Activated CD4-positive, alpha-beta memory T cell treated with anti-CD3 and anti-CD28 coated beads, Interleukin-2, amount 10 ng/mL, durations not matched to agents 7 days and 5 days (primary cell): ENCODE data around the gene ASTL. TPM values are rescaled to one million over a fixed set of nuclear protein-coding genes. Genes with fewer than 3 reads are reported as not detected.

Experiments
- CTCF ChIA-PET: fragments of 350-600 bp; sonication (Branson Sonifier 250); formaldehyde crosslinking; loops from one replicate; lab custom pipeline; 2021; ENCODE audit warnings: antibody characterized with exemption, inconsistent platforms; lab: Charles Lee
- POLR2A ChIA-PET: fragments of 350-600 bp; sonication (Branson Sonifier 250); formaldehyde crosslinking; loops from one replicate; lab custom pipeline; 2021; ENCODE audit warnings: antibody characterized with exemption; lab: Charles Lee
- DNase-seq: peaks from one replicate; pipeline ENCODE4 v3.0.0-alpha.2; 2020
- H3K27ac Mint-ChIP-seq: one replicate; pipeline ENCODE4 v1.8.0; 2021; ENCODE audit warnings: mild to moderate bottlenecking, mixed read lengths
- H3K27me3 Mint-ChIP-seq: one replicate; pipeline ENCODE4 v1.8.0; 2021; ENCODE audit warnings: mixed read lengths
- H3K36me3 Mint-ChIP-seq: one replicate; pipeline ENCODE4 v1.8.0; 2021; ENCODE audit warnings: low read depth, mixed read lengths
- H3K4me1 Mint-ChIP-seq: one replicate; pipeline ENCODE4 v1.8.0; 2021; ENCODE audit warnings: mixed read lengths
- H3K4me3 Mint-ChIP-seq: one replicate; pipeline ENCODE4 v1.8.0; 2021; ENCODE audit warnings: mild to moderate bottlenecking, mixed read lengths
- H3K9me3 Mint-ChIP-seq: one replicate; pipeline ENCODE4 v1.8.0; 2021; ENCODE audit warnings: mixed read lengths
- total RNA-seq, 2 experiments: library from RNA; stranded (reverse); gene quantifications; one replicate each; pipeline ENCODE4 v1.2.3, GENCODE V29; 2021

Gene ASTL
- total RNA-seq, 2 experiments from 2014 or later, result 0.25 to 0.53 TPM

DNA sequence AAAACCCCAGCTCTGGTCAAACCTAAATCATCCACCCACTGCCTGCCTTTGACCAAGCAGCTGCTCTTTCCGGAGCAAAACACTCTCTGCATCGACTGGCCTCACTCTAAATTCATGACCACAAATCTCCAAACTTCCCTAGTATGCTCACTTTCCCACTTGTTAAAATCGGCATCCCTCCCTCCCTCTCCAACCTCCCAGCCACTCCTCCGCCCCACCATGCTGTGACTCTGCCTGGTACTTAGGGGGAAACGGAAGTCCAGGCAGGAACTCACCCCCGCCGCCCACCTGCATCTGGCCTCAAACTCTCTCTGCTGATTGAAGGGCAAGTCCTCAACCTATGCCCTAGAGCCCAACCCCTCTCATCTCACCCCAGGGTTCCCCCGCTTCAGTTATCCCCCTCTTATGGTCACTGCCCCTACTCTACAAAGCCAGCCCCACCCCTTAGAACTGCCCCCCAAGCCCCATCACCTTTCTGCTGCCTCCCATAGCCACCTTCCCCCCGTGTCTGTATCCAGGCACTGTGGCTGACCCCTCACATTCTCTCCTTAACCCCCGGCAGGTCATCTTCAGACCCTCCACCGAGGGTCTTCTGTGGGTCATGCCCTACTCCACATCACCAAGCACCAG lies 18.1 kb downstream of the ASTL start:
- CTCF ChIA-PET, result interaction anchor here (1.2 kb wide), 1 partner anchor 55 kb away, joined by 3 read pairs; no protein-coding TSS in a partner anchor
- Mint-ChIP-seq H3K27me3 (peaks cover 47% of the 10 kb centered on the region), H3K27ac (no peak overlapping the region), H3K4me1 (peaks cover 8% of the 10 kb centered on the region), H3K9me3 (no peaks in the 10 kb centered on the region), H3K4me3 (no peak overlapping the region), H3K36me3 (no peaks in the 10 kb centered on the region)
- no peak for DNase-seq
- POLR2A ChIA-PET, result no interaction called here

DNA sequence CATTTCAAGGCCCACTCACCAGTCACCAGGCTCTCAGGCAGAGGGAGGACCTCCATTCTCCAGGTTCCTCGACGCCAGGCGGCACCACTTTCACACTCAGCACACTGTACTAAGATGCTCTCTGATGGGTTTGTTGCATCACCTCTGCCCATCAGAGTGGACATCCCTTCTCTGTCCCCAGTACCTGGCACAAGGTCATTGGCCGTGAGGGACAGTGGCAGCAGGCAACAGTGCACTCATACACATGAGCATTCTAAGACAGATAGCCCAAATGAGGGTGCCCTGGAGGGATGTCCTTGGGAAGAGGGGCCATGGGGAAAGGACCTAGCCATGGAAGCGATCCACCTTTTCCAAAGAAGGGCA lies 18.9 kb downstream of the ASTL start:
- Mint-ChIP-seq H3K4me3 (no peak overlapping the region), H3K9me3 (no peaks in the 10 kb centered on the region), H3K4me1 (peaks cover 8% of the 10 kb centered on the region), H3K36me3 (no peaks in the 10 kb centered on the region), H3K27me3 (peaks cover 49% of the 10 kb centered on the region), H3K27ac (no peak overlapping the region)
- ChIA-PET CTCF (interaction anchor here (1.2 to 3.1 kb wide), 3 partner anchors 55 to 108 kb away, joined by 3 to 20 read pairs (median 3); no protein-coding TSS in a partner anchor), POLR2A (no interaction called here)
- no peak for DNase-seq

DNA sequence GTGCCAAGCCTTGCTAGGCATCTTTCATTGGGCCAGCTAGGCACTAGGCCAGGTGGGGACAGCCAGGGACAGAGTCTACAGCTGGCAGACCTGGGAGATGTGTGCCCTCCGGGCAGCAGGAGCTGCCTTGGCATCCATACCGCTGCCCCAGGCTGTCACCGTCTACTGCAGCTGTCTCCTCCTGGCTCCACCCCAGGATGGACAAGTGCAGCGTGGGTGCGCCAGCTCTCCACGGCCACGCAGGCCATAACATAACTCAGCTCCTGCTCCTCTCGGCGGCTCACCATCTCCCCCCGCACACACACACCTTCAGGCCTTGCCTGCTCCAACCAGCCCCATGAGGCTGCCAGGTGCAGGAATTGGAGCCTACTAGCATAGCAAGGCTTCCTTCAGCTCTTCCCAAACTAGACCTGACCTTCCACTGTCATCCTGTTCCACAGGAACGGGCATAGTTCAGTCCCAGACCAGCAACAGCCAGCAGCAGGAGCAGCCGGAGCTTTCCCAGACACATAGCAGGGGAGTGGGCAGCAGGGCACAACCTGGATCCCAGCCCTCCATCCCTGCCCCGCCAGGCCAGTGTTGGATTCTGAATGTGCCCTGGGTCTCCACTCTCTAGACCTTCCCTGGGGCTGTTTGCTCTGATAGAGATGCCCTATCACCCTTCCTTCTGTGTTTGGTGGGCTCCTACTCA lies 19.5 kb downstream of the ASTL start:
- no peak for DNase-seq
- H3K27me3 Mint-ChIP-seq, result peaks cover 49% of the 10 kb centered on the region
- CTCF ChIA-PET, result interaction anchor here (0.8 to 3.2 kb wide), 7 partner anchors 12 to 127 kb away, joined by 3 to 31 read pairs (median 5); partner anchors contain the start of genes ANKRD36C and ASTL
- no peak overlapping the region for H3K4me3 Mint-ChIP-seq
- H3K27ac Mint-ChIP-seq, result no peak overlapping the region
- H3K9me3 Mint-ChIP-seq, result no peaks in the 10 kb centered on the region
- H3K36me3 Mint-ChIP-seq, result no peaks in the 10 kb centered on the region
- POLR2A ChIA-PET, result interaction anchor here (1.2 kb wide), 1 partner anchor 126 kb away, joined by 3 read pairs; no protein-coding TSS in a partner anchor
- peaks cover 8% of the 10 kb centered on the region for H3K4me1 Mint-ChIP-seq

DNA sequence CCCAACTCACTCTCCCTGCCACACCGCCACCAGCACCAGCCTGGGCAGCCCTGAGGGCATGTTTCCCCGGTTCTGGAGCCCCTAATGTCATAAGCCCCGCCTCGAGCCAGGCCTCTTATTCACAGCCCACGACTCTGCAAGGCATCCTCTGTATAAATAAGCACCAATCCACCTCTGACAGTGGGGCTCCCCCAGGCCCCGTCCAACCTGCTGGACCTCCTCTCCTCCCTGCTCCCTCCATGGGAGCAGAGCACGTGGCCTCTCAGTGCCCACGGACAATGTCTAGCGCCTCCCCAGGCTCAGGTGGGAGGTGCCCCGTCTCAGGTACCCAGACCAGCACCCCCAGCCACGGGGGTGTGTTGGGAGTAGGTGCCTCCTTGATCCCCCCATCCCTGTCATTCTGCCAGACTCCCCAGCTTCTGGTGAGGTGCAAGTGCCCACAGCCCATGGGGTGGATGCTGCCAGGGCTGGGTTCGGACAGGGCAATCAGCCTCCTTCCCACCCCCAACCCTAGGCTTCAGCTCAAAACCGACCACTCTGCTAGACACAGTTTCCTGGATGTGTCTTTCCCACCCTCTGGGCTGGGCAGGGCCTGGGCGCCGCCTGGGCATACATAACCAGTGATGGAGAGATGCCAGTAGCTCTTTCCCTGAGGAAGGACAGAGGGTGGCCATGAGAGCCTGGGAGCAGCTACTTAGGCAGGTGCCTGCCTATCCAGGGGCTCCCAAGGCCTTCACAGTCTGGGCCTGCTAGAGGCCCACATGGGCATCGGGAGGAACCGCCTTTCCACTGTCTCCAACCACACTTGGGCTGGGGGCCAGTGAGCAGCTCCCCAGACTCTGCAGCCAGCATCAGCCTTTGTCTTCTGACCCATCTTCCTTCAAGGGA lies 20.4 kb downstream of the ASTL start:
- no peak for DNase-seq
- ChIA-PET CTCF (interaction anchor here (0.8 to 3.2 kb wide), 11 partner anchors 9 to 126 kb away, joined by 3 to 31 read pairs (median 5); partner anchors contain the start of genes ANKRD36C and ASTL), POLR2A (interaction anchor here (1.2 to 1.7 kb wide), 2 partner anchors 27 to 125 kb away, joined by 3 to 5 read pairs; partner anchors contain the start of gene DUSP2)
- Mint-ChIP-seq H3K27me3 (peaks cover 49% of the 10 kb centered on the region), H3K4me1 (peaks cover 8% of the 10 kb centered on the region), H3K4me3 (no peak overlapping the region), H3K9me3 (no peaks in the 10 kb centered on the region), H3K36me3 (no peaks in the 10 kb centered on the region), H3K27ac (no peak overlapping the region)

DNA sequence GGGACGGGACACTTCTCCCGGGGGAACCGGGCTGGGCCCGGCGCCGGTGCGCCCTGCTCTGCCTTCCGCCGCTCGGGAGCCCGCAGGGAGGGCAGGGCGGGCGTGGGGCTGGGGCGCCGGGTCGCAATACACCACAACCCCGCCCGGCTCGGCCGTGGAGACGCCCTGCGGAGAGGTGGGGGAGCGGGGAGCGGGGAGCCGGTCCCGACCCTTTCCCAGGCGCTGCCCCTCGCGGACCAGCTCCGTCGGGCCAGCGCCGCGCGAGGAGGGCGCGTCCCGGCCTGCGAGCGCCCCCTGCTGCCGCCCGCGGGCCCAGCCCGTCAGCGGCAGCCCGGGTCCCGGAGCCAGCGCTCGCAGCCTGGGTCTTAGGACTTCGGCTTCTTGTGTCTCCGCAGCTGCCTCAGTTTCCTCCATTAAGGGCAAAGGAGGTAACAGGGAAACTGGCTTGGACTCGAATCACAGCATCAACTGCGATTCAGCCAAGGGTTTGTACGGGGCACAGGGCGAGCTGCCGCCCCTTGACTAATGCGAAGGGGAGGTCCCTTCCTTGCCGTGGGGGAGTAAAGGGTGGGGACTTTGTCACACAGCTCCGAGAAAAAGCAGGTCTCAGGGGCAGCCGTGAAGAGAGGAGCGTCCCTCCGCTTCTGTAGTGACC lies 21.3 kb downstream of the ASTL start:
- Mint-ChIP-seq H3K9me3 (no peaks in the 10 kb centered on the region), H3K4me1 (peaks cover 8% of the 10 kb centered on the region), H3K27ac (no peak overlapping the region), H3K36me3 (no peaks in the 10 kb centered on the region), H3K4me3 (no peak overlapping the region), H3K27me3 (peaks cover 45% of the 10 kb centered on the region)
- CTCF ChIA-PET, result interaction anchor here (0.6 to 3.2 kb wide), 13 partner anchors 8 to 125 kb away, joined by 3 to 31 read pairs (median 5); partner anchors contain the start of gene ANKRD36C
- POLR2A ChIA-PET, result interaction anchor here (0.8 to 1.7 kb wide), 4 partner anchors 21 to 150 kb away, joined by 3 to 5 read pairs (median 4); partner anchors contain the start of genes ASTL and DUSP2
- DNase-seq, result peak; percentile 65

DNA sequence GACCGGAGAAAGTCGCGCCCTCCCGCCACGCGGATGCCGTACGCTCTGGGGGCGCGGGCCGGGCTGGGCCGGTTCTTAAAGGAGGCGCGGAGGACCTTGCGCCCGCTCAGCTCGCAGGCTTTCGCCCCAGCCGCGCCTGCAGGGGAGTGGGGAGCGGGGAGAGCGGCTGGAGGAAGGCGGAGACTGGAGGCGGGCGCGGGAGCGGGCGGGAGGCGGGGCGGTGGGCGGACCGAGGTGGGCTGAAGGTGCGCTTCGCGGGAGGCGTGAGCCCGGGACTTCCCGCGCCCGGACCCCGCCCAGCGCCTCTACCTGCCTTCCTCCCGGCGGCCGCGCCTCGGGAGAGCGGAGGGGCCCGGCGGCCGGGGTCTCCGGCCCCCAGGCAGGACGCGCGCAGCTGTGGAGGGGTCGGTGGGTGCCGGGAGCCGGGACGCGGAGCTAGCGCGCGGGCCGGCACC lies 21.9 kb downstream of the ASTL start, which contains the start of gene ADRA2B:
TSS of gene ADRA2B (minus strand) at position 148 of the 455 bp plus-strand sequence. CDS start 422 bp downstream, outside the sequence.
- Mint-ChIP-seq H3K4me1 (peaks cover 8% of the 10 kb centered on the region), H3K4me3 (peak within 1 kb of the TSS; percentile 73), H3K27me3 (peaks cover 40% of the 10 kb centered on the region), H3K36me3 (no peaks in the 10 kb centered on the region), H3K27ac (no peak within 1 kb of the TSS), H3K9me3 (no peaks in the 10 kb centered on the region)
- peak; percentile 73 for DNase-seq
- CTCF ChIA-PET, result interaction anchor here (0.6 to 3.2 kb wide), 12 partner anchors 8 to 124 kb away, joined by 3 to 31 read pairs (median 5); partner anchors contain the start of gene ANKRD36C
- POLR2A ChIA-PET, result interaction anchor here (0.8 to 1.7 kb wide), 4 partner anchors 22 to 150 kb away, joined by 3 to 5 read pairs (median 4); partner anchors contain the start of genes ASTL and DUSP2

DNA sequence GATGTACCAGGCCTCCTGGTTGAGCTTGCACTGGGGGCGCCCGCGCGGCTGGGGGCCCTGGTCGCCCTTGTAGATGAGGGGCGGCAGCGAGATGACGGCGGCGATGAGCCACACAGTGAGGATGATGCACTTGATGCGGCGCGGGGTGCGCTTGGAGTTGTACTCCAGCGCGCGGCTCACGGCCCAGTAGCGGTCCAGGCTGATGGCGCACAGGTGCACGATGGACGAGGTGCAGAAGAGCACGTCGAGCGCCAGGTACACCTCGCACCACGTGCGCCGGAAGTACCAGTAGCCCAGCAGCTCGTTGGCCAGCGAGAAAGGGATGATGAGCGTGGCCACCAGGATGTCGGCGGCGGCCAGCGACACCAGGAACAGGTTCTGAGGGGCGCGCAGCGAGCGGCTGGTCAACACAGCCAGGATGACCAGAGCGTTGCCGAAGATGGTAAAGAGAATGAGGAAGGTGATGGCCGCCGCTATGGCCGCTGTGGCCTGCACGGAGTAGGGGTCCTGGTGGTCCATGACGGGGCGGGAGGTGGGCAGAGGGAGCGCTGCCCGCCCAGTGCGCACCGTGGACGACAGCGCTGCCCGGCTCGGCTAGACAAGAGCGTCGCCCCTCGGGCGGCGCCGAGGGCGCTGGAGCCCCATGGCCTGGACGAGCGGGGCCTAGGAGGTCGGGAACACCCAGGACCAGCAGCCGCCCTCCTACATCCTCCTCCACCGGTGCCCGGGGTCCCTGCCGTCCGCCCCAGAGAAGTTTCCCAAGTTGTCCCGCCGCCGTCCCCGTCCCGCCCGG lies 22.5 kb downstream of the ASTL start:
- H3K9me3 Mint-ChIP-seq, result no peaks in the 10 kb centered on the region
- H3K4me1 Mint-ChIP-seq, result peaks cover 8% of the 10 kb centered on the region
- DNase-seq, result no peak
- ChIA-PET POLR2A (interaction anchor here (0.8 to 1.3 kb wide), 2 partner anchors 91 to 151 kb away, joined by 3 to 4 read pairs; no protein-coding TSS in a partner anchor), CTCF (interaction anchor here (0.8 to 3.2 kb wide), 6 partner anchors 11 to 151 kb away, joined by 3 to 31 read pairs (median 6); partner anchors contain the start of gene ANKRD36C)
- peaks cover 33% of the 10 kb centered on the region for H3K27me3 Mint-ChIP-seq
- no peaks in the 10 kb centered on the region for H3K36me3 Mint-ChIP-seq
- no peak overlapping the region for H3K27ac Mint-ChIP-seq
- H3K4me3 Mint-ChIP-seq, result peak overlapping the region; percentile 73

DNA sequence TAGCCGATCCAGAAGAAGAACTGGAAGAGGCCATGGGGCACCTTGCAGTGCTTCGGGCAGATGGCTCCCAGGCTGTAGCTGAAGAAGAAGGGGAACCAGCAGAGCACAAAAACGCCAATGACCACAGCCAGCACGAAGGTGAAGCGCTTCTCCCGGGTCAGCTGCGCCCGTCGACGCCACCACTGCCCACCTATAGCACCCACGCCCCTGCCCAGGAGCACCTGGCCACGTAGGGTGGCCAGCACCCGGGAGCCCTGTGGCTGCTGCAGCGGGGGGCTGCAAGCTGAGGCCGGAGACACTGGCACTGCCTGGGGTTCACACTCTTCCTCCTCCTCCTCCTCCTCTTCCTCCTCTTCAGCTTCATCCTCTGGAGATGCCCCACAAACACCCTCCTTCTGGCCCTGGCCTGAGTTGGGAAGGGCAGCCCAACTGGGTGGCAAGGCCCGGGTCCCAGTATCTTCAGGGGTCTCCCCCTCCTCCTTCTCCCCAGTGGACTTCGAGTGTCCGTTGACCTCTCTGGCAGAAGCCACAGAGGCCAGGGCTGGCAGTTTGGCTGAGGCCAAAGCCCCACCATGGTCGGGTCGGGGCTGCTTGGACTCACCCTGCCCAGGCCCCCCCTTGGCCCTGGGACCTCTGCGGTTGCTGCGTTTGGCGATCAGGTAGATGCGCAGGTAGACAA lies 23.3 kb downstream of the ASTL start:
- POLR2A ChIA-PET, result no interaction called here
- H3K4me1 Mint-ChIP-seq, result peaks cover 8% of the 10 kb centered on the region
- CTCF ChIA-PET, result interaction anchor here (0.8 to 1.3 kb wide), 2 partner anchors 59 to 152 kb away, joined by 3 read pairs; no protein-coding TSS in a partner anchor
- H3K27me3 Mint-ChIP-seq, result peaks cover 25% of the 10 kb centered on the region
- no peak for DNase-seq
- no peaks in the 10 kb centered on the region for H3K9me3 Mint-ChIP-seq
- no peak overlapping the region for H3K27ac Mint-ChIP-seq
- no peaks in the 10 kb centered on the region for H3K36me3 Mint-ChIP-seq
- H3K4me3 Mint-ChIP-seq, result peak overlapping the region; percentile 73

DNA sequence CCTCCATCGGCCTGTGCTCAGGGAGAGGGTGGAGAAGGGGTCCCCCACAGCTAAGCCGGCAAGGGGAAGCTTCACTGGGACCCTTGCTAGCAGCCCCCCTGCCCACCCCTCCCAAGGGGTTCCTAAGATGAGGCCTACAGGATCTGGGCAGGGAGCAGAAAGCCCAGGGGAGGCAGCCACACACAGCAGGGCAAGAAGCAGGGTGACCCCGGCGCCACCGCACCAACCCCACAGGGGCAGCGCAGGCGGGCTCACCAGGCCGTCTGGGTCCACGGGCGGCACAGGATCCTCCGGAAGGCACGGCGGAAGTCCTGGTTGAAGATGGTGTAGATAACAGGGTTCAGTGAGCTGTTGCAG lies 23.8 kb downstream of the ASTL start:
- DNase-seq, result no peak
- peaks cover 8% of the 10 kb centered on the region for H3K4me1 Mint-ChIP-seq
- no peak overlapping the region for H3K4me3 Mint-ChIP-seq
- CTCF ChIA-PET, result interaction anchor here (1.3 kb wide), 1 partner anchor 60 kb away, joined by 3 read pairs; no protein-coding TSS in a partner anchor
- no peaks in the 10 kb centered on the region for H3K36me3 Mint-ChIP-seq
- no peaks in the 10 kb centered on the region for H3K9me3 Mint-ChIP-seq
- H3K27ac Mint-ChIP-seq, result no peak overlapping the region
- peaks cover 21% of the 10 kb centered on the region for H3K27me3 Mint-ChIP-seq
- POLR2A ChIA-PET, result no interaction called here

DNA sequence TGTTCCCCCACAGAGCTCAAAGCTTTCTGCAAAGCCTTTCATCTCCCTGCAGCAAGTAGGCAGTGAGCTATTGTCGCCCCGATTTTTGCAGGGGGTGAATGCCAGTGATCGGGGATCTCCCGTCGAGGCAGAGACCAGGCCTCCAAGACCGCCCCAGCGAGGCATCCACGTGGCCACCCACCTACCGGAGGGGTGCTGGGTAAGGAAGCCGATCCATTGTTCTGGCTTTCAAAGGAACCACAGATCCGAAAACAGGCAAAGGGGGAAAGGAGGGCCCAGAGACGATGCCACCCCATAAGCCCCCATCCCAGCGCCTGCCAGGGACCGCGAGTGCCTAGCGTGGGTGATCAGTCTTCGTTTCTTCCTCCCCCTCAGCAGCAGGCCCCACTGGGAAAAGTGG lies 24.4 kb downstream of the ASTL start:
- peaks cover 17% of the 10 kb centered on the region for H3K27me3 Mint-ChIP-seq
- H3K27ac Mint-ChIP-seq, result no peak overlapping the region
- no peaks in the 10 kb centered on the region for H3K36me3 Mint-ChIP-seq
- CTCF ChIA-PET, result interaction anchor here (0.6 to 1.3 kb wide), 2 partner anchors 61 kb away, joined by 3 read pairs; no protein-coding TSS in a partner anchor
- H3K4me1 Mint-ChIP-seq, result peaks cover 8% of the 10 kb centered on the region
- H3K9me3 Mint-ChIP-seq, result no peaks in the 10 kb centered on the region
- POLR2A ChIA-PET, result no interaction called here
- no peak overlapping the region for H3K4me3 Mint-ChIP-seq
- DNase-seq, result no peak
